ENCODE data around the gene KCNQ1.

KCNQ1 gene

GRCh38 chr11:2462543-2462985, 17.8 kb downstream of the KCNQ1 start:
- DNase-seq: no peak

- no peak for DNase-seq
Measured at GRCh38 chr11:2462986-2463765, 18.4 kb downstream of the KCNQ1 start.

GRCh38 chr11:2463766-2464277, 19.0 kb downstream of the KCNQ1 start:
- no peak for DNase-seq

GRCh38 chr11:2464451-2465165, 19.8 kb downstream of the KCNQ1 start:
- DNase-seq: no peak

GRCh38 chr11:2465202-2466068, 20.6 kb downstream of the KCNQ1 start:
- no peak for DNase-seq

GRCh38 chr11:2466069-2466801, 21.4 kb downstream of the KCNQ1 start:
- DNase-seq: no peak

- peak in 3 of 5 donors; percentile 39 to 79 (median 39) for DNase-seq
Measured at GRCh38 chr11:2466869-2467694, 22.3 kb downstream of the KCNQ1 start.

GRCh38 chr11:2467695-2468055, 22.9 kb downstream of the KCNQ1 start:
- no peak for DNase-seq

- no peak for DNase-seq
Measured at GRCh38 chr11:2468363-2469235, 23.8 kb downstream of the KCNQ1 start.

GRCh38 chr11:2470495-2470894, 25.7 kb downstream of the KCNQ1 start:
- DNase-seq: no peak

GRCh38 chr11:2471048-2471803, 26.4 kb downstream of the KCNQ1 start:
- DNase-seq: no peak

GRCh38 chr11:2471804-2472096, 26.9 kb downstream of the KCNQ1 start:
- DNase-seq: no peak

- no peak for DNase-seq
Measured at GRCh38 chr11:2472428-2473186, 27.8 kb downstream of the KCNQ1 start.

- DNase-seq: no peak
Measured at GRCh38 chr11:2473361-2474058, 28.7 kb downstream of the KCNQ1 start.

GRCh38 chr11:2474059-2474901, 29.5 kb downstream of the KCNQ1 start:
- no peak for DNase-seq

- DNase-seq: no peak
Measured at GRCh38 chr11:2475136-2475918, 30.5 kb downstream of the KCNQ1 start.

GRCh38 chr11:2477254-2477653, 32.4 kb downstream of the KCNQ1 start:
- no peak for DNase-seq

Data from T-helper 1 cell (primary cell).